ENCODE measurements around the gene SIGMAR1.
A peak's percentile ranks its signal among the peaks of the same experiment; 100 is the strongest.

SIGMAR1 gene

DNA sequence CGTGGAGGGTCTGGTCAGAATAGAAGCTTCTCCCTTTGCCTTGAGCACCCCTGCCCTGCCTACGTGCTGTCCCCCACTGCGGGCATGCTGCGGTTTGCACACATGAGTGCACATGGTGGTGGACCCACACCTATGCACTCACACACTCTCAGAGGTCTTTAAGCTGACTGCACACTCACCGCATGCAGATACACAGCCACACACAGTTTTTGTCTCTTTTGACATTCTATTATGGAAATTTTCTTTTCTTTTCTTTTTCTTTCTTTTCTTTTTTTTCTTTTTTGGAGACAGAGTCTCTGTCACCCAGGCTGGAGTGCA lies 8.1 kb downstream of the SIGMAR1 start:
- DNase-seq: no peak

DNA sequence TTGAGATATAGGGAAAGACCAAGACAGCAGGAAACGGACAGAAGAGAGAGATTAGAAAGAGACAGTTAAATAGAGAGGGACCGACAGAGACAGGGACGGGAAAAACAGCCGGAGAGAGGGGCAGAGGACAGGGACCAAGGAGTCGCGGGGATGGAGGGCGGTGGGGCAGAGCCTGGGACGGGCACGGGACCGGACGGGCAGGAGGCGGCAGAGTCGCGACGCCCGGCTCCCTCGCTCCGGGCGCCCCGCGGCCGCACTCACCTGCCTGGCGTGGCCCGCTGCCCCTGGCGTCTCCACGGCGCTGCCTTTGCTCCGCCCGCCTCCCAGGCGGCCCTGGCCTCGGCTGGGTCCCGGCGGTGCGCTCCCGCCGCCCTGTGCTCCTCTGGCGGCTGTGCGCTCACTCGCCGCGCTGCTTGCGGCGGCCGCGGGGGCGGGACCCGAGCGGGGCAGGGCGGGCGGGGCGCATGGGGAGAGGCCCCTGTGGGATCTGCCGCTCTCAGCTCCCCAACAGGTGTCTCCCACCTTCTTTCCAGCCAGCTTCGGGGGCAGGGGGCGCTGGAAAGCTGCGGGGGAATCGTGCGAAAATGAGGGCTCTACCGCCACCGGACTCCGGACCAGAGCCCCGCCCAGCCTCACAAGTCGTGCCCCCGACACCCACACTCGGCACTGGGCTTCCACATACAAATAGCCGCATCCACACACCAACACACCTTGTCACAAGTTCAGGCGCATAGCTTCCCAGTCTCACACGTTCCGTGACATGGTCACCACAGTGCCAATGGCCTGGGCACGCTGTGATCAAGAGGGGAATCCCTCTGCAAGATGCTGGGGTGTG lies 8.7 kb downstream of the SIGMAR1 start, which contains the start of gene ARID3C:
Gene ARID3C (minus strand): TSS at position 411 of the 835 bp plus-strand sequence. CDS start 1,052 bp downstream, outside the sequence.
- DNase-seq: peak; percentile 69

DNA sequence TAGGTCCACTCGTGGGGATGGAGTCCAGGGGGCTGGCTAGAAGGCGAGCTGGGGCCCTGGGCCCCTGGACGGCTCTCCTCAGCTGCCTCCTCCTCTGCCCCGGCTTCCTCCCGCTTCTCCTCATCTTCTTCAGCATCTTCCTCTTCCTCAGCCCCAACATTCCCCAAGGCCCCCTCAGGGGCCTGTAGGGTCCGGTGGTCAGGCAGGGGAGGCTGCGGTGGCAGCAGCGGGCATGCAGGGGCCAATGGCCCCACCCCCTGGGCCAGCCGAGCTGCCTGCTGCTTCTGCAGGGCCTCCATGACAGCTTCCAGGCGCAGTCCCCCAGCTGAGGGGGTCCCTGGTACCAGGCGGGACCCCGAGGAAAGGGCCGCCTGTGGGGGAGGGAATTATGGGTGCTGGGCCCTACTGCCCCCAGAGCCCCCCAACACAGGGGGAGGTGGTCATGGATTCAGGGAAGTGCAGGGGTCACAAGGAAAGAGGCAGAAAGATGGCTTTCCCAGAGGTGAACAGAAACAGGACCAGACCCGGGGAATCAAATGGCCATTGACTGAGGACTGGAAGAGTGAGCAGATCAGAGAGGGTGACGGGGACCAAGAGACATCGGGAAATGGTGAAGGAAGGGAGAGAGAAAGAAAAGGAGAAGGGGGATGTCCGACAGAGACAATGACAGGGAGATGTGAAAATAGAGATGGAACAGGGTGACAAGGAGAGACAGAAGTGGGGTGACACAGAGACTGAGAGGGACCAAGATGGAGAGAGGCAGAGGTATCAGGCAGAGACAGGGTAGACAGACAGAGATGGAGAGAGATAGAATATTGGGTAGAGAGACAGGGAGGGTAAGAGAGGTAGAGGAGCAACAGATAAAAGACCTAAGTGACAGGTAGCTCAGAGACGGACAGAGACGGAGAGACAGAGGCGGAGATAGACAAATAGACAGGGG lies 9.6 kb downstream of the SIGMAR1 start:
- DNase-seq: peak; percentile 6

DNA sequence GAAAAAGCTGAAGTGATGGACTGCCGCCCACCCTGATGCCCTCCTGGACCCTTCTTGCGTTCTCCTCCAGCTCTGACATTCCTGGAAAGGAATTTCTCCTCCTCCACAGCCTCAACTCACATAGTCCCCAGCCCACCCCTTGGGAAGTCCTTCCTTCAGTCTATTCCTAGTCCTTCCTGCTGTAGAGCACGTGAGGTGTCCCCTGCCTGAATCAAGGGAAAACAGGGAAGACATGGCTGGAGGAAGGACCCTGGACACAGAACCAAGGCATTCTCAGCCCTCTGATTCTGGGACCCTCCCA lies 12.5 kb downstream of the SIGMAR1 start:
- DNase-seq: no peak

DNA sequence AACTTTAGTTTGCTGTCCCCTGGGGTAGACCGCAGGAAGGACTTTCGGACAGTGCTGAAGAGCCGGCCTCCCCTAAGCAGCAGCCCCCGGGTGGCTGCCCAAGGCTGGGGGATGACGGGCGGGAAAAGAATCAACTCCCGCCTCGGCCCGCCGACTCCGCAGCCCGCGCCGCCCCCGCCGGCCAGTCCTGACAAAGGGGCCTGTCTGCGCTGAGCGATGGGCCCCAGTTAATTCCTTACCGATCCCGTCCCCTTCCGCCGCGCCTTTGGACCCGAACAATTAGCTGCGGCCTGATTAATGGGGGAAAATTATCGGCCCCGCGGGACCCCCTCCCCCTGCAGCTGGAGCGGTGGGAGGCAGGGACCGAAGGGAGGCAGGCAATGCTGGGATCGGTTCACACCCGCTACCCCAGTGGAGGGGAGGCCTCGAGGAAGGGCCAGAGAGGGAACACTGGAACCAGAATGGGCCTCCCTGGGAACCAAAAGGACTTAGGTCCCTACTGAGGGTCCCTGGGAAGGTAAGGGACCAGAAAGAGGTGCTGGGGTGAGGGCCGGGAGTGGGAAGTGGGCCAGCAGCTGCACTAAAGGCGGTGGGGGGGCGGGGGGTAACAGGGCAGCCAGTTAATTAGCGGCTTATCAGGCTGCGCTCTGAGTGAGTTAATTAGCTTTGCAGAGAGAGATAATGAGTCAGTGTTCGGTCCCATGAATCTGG lies 13.0 kb downstream of the SIGMAR1 start:
- no peak for DNase-seq

DNA sequence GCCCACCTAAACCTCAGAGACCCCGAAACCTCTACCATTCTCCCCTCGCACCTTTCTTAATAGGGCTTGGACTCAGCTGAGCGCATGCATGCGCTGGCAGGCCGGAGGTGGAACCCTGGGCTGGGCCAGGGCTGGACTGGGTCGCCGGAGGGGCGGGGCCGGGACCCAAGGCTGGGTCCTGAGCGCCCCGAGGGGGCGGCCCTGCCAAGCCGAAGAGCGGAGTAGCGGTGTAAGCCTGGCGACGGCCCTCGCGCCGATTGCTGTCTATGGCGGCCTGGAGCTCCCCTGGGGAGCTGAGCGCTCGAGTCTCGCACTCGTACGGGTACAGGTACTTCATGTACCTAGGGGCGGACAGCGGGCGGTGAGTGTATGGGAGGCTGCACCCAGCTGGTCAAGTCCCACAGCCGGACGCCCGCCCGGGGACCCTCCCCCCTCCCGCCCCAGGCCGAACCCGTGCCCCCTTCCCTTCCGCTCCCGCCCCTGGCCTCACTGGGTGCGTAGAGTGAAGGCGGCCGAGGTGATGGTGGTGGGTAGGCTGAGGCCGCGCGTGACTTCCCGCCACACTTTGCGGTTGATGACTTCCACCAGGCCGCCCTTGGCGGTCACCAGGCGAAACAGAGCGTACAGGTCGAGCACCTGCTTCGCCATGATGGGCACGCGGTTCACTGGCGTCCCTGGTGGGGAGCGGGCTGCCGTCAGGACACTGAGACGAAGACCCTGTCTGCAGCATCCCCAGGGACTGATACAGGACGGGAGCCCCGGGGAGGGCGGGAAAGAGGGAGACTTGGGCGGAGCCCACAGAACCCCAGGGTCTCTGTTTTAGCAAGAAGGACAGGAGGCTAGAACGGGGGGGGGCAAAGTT lies 14.0 kb downstream of the SIGMAR1 start:
- DNase-seq: peak; percentile 36

DNA sequence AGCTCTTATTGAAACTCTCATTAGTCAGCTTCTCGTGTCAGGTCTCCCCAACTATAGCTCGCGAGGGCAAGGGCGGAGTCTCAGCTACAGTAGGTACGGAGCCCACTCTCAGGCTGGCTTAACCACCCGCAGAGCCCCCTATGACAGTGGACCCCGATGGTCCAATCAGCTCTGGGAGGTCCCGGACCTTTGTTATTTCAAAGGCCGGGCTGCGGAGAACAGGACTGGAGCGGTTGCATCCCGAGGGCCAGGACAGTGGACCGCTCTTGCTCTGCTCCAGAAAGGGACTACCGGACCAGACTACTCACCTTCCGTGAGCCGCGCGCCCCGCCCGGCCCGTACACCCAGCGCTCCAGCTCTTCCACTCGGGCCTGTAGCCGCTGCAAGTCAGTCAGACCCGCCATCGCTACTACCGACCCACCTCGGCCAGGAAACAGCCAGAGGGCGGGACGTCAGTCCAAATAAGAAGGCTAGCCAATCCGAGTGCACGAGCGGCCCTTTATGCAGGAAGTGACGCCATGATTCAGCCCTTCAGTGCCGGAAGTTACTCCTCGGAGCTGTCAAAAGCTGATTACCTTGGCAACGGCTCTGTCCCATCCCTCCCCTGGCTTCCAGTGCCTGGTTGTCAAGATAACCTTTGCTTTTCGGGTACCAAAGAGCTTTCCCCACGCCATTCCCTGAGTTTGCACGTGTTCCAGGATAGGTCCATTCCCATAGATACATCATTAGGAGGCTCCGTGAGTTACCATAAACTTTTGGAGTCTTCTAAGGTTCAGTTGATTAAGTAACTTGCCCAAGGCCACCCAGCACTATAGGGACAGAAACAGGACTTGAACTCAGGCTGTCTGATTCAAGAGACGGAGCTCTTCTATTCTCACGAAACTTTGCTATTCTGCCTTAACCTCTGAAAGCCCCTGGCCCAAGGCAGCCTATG lies 17.3 kb downstream of the SIGMAR1 start, which contains the start of gene DCTN3:
Gene DCTN3 (minus strand): TSS at position 435 of the 934 bp plus-strand sequence. CDS start 31 bp downstream, at position 404.
- DNase-seq: peak; percentile 94

DNA sequence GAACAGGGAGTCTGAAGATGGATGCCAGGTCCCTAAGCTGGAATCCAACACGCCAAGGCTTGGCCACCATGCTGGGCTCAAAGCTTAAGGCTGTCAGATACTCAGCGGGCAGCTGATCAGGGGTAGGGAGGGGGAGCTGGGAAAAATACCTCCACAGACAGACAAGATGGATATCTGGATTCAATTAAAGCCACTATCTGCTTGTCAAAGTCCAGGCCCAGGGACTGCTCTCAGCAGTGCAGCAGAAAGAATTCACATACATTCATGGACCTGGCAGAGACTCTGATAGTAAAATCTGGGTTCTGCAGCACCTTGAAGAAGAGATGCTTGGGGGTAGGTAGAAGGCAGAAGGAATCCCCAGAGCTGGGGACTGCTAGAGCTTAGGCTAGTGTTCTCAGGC lies 22.5 kb downstream of the SIGMAR1 start:
- DNase-seq: no peak

DNA sequence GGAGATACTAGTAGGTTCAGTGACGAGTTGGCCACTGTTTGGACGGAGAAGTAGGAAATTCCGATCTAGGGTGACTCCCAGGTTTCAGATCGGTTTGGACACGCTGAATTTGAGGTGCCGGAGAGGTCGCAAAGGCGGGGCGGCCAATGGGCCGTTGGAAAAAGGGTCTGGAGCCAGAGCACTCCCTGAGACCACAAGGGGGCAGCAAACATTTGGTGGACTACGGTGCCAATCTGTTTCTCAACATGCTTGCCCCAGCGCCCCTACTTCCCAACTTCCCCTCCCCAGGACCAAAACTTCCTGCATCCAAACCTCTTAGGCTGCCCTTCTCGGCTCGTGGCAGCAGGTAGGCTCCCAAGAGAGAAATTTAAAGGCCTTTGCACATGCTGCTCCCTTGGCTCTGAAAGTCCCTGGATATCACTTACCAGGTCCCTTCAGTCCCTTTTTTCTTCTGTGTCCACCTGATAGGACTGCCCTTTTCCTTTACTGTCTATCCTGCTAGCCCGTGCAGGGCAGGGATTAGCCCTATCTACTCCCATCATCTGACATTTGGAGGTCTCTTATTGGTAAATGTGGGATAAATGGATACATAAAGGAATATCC lies 24.7 kb downstream of the SIGMAR1 start:
- DNase-seq: peak; percentile 82

DNA sequence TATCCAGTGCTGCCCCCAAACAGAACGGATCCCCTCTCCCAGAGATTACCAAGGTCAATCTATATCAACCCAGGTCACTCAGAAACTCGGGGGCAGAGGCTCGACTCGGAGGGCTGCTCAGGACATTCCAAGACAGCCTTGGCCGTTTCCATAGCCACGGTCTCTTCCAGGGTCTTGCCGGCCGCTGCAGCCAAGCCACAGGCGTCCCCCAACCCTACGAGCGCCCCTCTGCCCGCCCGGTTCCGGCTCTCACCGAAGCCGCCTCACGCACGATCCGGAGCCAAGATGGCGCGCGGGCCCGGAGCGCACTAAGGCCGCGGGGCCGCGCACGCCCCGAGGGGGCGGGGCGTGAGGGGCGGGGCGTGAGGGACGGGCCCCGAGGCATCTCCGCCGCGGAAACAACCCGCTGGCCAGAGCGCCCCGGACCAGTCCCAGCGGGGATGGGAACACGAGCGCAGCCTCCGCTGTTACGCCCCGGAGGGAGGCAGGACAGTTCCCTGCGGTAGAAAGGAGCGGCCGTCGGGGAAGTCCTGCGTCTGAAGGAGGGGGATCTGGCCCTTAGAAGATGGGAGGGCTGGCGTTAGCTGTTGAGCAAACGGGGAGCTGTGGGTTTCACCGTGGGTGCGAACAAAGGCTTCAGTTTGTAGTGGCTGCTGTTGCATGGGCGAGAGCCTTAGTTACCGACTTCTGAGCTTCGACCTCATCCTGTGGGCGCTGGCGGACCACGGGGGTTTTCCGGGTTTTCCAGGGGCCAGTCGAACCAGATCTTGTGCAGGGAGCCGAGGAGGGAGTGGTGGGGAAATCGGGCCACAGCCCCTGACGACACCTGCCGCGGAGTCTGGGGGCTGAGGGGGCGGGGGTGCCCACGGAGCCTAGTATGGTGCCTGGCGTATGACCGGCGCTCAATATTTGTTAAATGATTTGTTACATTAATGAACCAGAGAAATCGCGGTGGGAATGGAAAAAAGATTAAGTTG lies 25.5 kb downstream of the SIGMAR1 start, which contains the start of gene RPP25L:
Gene RPP25L (minus strand): TSS at position 287 of the 977 bp plus-strand sequence. CDS start 801 bp downstream, outside the sequence.
- peak; percentile 91 for DNase-seq

DNA sequence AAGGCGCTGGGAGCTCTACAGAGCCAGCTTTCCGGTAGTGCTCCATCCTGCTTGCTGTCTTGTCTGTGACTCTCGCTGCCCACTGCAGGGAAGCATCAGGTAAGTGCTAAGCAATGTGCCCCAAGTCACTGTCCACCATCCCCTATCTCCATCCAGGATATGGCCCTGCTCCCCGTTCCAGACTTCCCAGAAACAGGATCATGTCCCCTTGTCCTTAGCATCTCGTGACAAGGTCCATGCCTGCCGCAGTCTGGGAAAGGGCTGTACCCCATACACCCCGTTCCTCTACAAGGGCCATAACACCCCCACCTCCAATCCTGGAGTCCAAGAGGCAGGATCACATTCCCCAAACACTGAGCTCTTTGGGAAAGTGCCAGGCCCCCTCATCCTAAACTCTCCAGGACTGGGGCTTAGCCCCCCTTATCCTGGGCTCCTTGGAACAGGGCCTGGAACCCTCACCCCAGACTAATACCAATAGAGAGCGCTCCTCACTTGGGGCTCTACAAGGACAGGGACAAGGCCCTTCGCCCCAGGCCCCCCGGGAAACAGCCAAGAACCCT lies 26.3 kb downstream of the SIGMAR1 start:
- peak; percentile 26 for DNase-seq

DNA sequence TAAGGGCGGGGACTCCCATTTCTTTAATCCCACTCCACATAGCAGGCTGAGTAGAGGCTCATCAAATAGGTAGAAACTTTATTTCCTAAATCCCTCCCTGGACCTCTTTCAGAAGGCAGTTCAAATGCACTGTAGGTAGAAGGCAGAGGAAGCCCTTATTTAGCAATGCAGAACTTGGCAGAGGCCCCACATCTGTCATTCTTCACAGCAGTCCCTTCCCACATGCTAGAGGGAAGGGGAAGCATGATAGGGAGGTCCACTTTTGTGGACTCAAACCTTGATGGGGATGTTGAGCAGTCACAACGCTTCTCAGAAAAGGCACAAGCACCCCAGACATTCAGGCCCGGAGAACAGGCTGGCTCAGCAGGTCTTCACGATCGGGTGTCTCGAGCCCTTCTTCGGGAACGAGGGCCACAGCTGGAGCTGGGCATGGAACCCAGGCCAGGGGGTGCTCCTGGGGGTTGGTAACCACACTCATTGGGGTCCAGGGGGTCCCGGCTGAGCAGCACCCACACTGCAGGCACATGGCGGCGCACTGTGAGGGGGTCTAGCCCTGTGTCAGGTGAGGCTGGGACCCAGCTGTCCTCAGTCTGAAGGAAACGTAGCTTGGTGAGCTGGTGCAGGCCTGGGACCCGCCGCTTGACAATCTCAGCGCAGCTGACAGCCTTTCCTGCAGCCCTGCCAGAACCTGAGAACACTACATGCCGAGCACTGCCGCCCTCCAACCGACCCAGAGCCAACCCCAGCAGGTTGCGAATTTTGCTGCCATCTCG lies 27.0 kb downstream of the SIGMAR1 start:
- DNase-seq: no peak

DNA sequence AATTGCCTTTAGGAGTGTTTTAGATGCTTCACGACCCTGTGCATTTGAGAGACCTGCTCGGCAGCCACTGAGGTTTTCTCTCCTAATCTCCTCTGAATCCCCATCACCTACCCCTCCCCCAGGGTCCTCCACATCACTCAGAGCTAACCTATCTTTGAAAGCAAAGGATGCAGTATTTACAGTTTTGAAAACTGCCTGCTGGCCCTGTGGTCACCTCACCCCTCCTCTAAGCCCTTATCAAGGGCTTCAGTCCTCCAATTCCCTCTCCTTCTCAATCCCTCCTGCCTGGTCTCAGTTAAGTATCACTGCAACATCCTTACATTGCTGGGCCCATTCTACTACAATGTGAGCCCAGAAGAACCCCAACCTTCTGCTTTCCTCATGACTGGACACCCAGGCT lies 30.3 kb downstream of the SIGMAR1 start:
- DNase-seq: no peak

DNA sequence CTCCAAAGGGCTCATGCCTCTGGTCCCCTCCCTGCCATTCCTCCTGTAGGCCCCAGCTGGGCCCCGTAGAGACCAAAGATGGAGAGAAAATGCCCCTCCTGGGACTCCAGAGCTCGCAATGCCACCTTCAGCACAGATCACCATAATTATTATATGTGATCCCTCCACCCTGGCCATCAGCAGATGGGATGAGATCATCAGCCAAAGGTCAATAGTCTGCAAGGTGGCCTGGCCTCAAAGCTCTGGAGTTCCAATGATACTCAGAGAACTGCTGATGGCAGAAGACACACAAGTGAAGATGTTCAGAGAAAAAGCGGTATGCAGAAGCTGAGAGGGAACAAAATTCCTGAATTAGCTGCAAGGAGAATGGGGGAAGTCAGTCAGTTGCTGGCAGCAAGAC lies 30.7 kb downstream of the SIGMAR1 start:
- DNase-seq: peak; percentile 82

DNA sequence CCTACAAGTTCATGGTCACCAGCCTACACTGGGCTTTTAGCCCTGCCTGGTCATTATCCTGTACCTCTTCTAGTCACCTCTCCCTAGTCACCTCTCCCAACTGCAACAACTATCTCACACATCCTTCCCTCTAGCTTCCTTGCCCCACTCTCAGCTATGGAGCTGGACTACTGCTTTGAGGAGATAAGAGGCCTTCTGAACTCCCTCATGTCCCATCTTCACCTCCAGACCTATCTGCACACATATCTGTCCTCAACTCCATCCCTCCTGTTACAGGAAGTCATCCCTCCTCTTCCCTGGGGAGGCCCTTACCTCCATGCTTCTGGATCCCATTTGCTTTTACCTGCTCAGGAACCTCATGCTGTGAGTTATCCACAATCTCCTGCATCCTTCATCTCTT lies 31.4 kb downstream of the SIGMAR1 start:
- DNase-seq: no peak

DNA sequence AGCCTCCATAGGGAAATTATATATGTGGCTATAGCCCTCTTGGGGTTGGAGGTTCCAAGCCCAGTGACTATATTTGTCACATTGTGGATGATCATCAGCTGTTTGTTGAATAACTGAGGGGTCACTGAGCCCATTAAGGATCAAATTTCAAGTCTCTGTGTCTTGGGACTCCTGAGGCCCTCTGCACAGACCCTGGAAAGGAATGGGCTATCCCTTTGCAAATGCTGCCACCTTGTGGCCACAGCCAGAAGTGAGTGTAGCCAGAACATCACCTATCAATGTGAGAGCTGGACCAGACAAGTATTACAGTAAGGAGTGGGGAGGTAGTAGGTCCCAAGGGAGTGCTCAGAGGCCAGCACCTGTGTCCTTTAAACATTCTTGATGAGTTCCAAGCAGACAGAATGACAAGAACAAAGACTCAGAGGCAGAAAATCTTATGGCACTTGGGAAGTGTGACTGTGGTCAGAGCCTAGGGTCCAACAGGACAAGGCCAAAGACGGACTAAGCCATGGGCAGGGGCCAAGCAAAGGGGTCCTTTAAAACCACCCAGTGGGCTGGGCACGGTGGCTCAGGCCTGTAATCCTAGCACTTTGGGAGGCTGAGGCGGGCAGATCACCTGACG lies 33.9 kb downstream of the SIGMAR1 start:
- peak; percentile 71 for DNase-seq

DNA sequence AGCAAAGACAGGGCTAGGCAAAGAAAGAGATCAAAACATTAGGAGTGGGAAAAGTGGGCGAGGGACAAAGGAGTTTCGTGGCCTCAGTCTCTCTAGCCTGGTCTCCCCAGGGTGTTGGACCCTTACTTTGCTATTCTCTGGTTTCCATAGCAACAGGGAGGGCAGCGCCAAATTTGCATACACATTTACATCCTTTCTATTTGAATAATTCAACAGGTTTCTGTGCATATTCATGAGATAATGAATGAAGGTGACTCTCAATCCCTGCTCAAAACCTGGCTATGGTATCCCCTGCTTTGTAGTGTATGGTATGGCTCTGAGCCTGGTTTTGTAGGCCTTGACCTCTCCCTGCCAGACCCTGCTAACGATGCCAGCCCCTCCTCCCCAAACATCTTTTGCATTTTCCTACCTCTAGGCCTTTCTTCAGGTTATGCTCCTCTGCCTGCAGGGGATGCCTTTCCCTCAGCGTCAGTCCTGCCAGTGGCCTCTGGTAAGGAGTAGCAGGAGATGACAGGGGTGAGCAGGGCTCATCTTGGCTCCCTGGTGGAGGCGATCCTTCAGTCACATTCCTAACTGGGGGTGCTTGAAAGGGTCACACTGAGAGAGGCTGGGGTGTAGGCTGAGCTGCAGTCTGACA lies 35.5 kb downstream of the SIGMAR1 start:
- DNase-seq: no peak

Data from DMS53 (cell line).